ENCODE measurements around the gene SLC38A9. TPM values are rescaled to one million over a fixed set of nuclear protein-coding genes. Genes with fewer than 3 reads are reported as not detected.

SLC38A9 gene
- total RNA-seq, 1 donor from 2014 or later: 13.5 TPM

DNA sequence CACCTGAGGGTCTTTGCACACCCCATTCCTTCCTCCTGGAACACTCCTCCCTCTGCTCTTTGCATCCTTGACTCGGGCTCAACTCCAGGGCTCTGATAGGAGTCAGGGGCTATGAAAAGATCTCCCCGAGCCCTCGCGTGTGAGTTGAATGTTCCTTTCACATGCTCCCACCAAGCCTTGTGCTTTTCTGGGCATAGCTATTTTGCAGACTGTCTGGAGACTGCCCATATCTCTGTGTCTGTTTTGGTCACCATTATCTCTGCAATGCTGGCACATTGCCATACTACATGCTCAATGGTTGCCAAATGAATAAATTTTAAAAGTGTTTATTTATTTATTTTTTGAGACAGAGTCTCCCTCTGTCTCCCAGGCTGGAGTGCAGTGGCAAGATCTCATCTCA is 120.4 kb downstream of the SLC38A9 start:
- DNase-seq (ENCODE audit: low spot score) (peak; percentile 40), ATAC-seq (peak; percentile 57)

DNA sequence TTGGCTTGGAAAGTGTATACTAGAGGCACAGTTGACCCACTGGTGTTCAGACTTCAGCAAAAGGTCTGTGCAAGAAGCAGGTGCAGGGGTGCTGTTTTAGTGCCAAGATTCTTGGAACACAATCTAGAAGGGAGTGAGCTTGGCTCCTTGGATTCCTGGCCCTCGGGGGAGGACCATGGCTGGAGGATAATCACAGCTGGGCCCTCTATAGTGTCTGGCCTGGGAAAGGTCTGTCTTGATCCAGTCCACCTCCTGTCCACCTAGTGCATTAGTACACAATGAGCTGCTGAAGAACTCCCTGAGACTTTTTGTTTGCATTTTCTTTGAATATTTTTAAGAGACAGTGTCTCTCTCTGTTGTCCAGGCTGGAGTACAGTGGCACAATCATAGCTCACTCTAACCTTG is 126.9 kb downstream of the SLC38A9 start:
- DNase-seq (ENCODE audit: low spot score): peak; percentile 27
- no peak for ATAC-seq

GRCh38 chr5:55584398-55585205 is 127.5 kb downstream of the SLC38A9 start:
- ATAC-seq: no peak
- DNase-seq (ENCODE audit: low spot score): no peak

DNA sequence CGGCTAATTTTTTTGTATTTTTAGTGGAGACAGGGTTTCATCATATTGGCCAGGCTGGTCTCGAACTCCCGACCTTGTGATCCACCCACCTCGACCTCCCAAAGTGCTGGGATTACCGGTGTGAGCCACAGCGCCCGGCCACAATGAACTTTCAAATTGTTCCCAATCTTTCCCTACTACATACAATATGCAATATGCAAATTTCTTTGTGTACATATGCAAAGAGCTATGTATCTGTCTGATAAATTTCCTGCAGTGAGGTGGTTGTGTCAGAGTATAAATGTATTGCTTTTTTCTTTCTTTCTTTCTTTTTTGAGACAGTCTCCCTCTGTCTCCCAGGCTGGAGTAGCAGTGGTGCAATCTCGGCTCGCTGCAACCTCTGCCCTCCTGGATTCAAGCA is 128.5 kb downstream of the SLC38A9 start:
- DNase-seq (ENCODE audit: low spot score) (peak; percentile 22), ATAC-seq (no peak)

GRCh38 chr5:55582256-55582655 is 129.9 kb downstream of the SLC38A9 start:
- no peak for ATAC-seq
- DNase-seq (ENCODE audit: low spot score): no peak

DNA sequence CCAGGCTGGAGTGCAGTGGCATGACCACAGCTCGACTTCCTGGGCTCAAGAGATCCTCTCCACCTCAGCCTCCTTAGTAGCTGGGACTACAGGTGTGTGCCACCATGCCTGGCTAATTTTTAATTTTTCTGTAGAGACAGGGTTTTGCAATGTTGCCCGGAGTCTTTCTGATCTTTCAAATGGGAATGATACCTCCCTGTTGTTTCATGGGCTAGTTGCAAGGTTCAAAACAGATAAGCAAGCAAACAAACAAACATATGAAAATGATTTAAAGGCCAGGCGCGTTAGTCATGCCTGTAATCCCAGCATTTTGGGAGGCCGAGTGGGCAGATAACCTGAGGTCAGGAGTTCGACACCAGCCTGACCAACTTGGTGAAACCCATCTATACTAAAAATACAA is 132.1 kb downstream of the SLC38A9 start:
- ATAC-seq (peak; percentile 20), DNase-seq (ENCODE audit: low spot score) (no peak)

DNA sequence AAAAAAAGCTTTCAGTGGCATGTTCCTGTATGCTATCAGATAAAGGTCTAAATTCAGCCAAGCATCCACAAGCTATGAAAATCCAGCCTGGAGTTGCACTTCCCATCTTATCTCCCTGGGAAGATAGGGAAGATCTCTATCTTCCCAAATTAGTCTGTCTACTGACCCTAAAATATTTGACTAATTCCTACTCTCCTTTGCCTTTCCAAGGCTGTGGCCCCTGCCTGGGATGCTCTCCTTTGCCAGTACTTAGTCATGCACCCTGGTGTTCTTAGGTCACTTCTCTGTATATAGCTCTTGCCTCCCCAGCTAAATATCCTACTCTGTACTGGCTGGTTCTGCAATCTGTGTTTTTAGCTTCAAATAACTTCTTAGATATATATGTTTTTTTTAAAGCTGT is 133.4 kb downstream of the SLC38A9 start:
- DNase-seq (ENCODE audit: low spot score): no peak
- ATAC-seq: no peak

DNA sequence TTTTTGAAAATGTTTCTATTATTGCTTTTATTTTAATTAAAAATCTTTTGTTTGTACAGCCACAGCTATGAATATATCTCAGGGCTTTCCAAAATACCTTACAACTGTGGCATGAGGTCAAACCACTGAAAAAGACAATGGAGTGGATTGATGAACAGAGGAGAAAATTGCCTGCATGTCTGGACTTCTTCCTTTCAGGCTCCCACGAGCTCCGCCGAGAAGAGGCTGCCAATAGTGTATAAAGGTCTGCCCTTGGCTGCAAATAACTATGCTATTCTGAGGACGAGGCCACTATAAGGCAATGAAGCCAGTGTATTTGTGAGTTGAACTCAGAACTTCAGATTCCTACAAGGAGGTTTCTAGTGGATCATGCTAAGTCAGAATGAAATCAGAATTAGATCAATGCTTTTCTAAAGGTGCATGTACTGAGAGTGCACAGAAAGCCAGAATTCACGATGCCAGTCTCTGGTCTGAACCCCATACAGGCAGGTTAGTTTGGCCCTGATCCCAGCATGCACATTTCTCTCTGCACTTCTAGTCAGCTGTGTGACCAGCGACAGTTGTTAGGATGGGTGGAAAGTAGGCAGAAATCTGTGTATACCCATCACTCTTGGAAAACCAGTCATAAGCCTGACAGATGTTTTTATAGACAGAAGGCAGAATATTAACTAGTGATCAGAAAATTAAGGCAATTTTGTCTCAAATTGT is 134.6 kb downstream of the SLC38A9 start:
- DNase-seq (ENCODE audit: low spot score) (peak; percentile 63), ATAC-seq (peak; percentile 88)

DNA sequence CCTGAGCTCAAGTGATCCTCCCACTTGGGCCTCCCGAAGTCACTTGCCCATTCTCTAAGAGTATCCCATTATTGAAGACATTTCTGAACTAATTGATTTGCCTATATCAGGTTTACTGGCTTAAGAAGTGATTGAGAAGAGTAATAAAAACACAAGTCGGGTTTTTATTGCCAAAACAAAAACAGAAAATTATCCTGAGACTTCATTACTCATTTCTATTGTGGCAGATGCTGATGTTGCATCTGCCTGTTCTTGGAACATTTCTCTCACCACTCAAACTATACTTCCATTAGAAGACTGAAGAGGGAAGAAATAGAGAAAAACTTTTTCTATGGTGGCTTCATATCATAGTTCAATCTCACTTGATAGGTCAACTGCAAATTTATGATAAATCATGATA is 135.5 kb downstream of the SLC38A9 start:
- ATAC-seq (no peak), DNase-seq (ENCODE audit: low spot score) (no peak)

Other genes with a start within 250 kb of the SLC38A9 start
- 24.5 TPM for gene PLPP1, start 177.4 kb downstream of the SLC38A9 start, total RNA-seq
- not detected for gene DDX4, start 25.7 kb upstream of the SLC38A9 start, total RNA-seq
- gene IL31RA, start 139.0 kb upstream of the SLC38A9 start, total RNA-seq: not detected

Data from left lobe of liver (tissue), 2 donors.